Fibroblast of lung (primary cell): ENCODE measurements around the gene ANKRD44.

Source experiments
- CTCF ChIP-seq, 2 donors: IDR thresholded peaks in 1 of 2; conservative IDR thresholded peaks in 1 of 2; 1 replicate in 1 of 2; 2 replicates in 1 of 2; pipeline ENCODE4 v1.5.1; 2011 to 2012; ENCODE audit warnings: low read length in 2 of 2, control low read depth in 1 of 2, inconsistent platforms in 1 of 2, low read depth in 1 of 2, mild to moderate bottlenecking in 1 of 2
- EZH2 ChIP-seq: IDR thresholded peaks from 2 replicates; pipeline ENCODE4 v1.5.1; 2012; ENCODE audit warnings: low read length, control low read depth, mild to moderate bottlenecking; ENCODE audit errors: missing control alignments

GRCh38 chr2:197348721-197349360 lies 38.3 kb upstream of the ANKRD44 start:
- TF ChIP-seq CTCF (conservative IDR thresholded peaks at IDR 0.05 in 1 of 2, IDR thresholded peaks at IDR 0.05 in 1 of 2; ENCODE audit: low read depth in 1 of 2, low read length in 2 of 2), result no peak
- TF ChIP-seq EZH2, result no peak
